GM19099 (cell line): ENCODE measurements around the gene EYS.

Source experiments
- POLR2A ChIP-seq: IDR thresholded peaks from 3 replicates; pipeline ENCODE4 v1.6.1; 2011; ENCODE audit warnings: low read depth; ENCODE audit not compliant: insufficient read length; ENCODE audit errors: extremely low read depth

Gene EYS

DNA sequence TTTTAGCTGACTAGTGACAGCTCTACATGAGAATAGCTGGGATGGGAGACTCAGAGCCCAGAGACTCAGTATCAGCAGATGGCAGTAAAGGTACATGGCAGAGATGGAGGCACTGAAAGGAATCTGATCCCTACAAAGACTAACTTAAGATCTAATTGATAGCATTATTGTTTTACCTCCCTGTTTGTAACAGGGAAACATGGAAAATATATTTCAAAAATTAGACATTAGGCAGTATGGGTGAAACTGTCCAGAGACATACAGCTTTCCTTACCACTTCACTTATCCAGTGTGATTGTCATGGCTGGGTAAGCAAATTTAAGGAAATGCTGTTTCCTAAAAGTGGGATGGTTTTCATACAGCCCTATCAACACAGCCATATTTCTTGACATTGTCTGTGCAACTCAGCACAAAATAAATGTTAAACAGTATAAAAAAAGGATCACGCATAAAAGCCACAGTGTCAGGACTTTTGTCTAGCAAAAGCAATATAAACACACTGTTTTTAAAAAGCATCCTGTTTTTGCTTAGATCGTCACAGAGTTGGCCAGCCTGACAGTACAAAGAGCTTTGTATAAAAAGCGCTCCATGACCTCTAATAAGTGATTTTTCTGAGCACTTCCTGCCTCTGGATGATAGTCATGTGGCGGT is 1694.5 kb downstream of the EYS start:
- TF ChIP-seq POLR2A: no peak

DNA sequence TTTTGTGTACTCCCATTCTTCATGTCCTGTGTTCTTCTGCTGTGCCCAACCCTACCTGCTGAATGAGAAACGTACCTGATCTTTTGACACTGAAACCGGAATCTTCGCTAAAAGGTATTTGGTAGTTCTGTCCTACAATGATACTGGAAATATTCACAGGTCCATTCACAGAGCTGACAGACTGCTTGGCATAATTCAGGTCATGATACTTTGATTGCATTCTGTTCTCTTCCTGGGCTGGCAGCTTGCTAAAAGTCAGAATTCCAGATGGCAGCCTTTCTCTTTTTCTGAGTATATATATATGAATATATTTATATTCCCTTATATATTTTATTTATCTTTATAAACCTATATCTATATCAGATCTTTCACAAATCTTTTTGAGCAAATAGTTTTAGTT is 1696.4 kb downstream of the EYS start:
- no peak for TF ChIP-seq POLR2A

- TF ChIP-seq POLR2A: no peak
Observed at GRCh38 chr6:64010010-64010409, 1697.0 kb downstream of the EYS start.

DNA sequence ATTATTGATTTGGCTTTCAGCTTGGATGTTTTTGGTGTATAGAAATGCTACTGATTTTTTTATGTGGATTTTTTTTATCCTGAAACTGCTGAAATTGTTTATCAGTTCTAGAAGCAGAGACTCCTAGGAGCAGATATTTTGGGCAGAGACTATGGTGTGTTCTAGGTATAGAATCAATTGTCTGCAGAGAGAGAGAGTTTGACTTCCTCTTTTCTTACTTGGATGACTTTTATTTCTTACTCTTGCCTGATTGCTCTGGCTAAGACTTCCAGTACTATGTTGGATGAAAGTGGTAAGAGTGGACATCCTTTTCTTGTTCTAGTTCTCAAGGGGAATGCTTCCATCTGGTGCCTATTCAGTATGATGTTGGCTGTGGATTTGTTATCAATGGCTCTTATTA is 1700.8 kb downstream of the EYS start:
- no peak for TF ChIP-seq POLR2A

- TF ChIP-seq POLR2A: no peak
Observed at GRCh38 chr6:64000818-64001491, 1706.1 kb downstream of the EYS start.

GRCh38 chr6:63999613-64000012 is 1707.4 kb downstream of the EYS start:
- TF ChIP-seq POLR2A: no peak

DNA sequence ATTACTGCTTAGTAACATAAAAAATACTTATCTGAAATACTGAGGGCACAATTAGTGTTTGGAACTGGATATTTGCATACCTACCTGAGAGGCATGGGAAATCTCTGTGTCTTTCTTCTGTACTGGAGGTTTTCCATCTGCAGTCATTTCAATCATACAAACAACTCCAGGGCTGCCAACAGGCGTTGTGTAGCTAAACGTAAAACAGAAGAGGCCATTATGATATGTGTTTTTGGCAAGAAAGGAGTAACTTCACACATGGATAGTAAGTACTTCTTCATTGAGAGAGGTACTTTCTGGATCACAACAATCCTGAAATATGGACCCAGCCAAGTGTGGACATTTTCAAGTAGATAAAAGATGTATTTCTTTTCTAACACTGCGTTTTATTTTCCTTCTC is 1708.0 kb downstream of the EYS start:
- TF ChIP-seq POLR2A: no peak

DNA sequence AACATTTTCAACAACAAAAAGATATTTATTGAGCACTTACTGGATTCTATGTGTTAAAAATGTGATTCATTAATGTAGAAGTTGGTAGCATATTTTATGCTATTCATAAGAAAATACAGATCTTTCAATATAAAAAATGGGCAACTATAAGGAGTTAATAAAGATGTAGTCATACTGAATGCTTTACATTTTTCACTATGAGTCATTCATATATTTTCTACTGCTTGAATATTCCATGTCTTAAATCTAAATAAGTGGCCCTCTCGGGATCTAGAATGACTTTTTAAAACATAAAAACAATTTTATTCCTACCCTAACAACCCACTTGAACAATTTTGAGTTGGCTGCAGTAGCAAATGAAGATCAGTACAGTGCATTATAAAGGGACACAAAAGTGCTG is 1709.3 kb downstream of the EYS start:
- no peak for TF ChIP-seq POLR2A

DNA sequence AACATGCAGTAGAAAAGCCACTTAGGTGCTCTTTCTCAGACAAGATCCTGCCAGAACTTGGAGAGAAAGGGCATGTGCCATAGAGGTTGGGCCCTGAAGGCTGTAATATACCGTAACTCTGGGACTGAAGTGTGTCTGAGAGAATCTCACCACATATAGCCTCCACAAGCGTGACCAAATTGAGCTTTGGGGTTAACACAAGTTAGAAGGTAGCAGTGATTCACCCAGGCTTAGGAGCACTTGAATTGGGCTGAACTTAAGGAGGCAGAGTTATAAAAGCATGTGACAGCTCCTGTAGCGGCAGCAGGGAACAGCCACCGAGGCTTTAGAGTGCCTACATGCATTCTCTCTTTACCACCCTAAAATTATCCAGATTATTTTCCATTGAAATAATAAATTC is 1709.8 kb downstream of the EYS start:
- no peak for TF ChIP-seq POLR2A

GRCh38 chr6:63985223-63985622 is 1721.8 kb downstream of the EYS start:
- TF ChIP-seq POLR2A: no peak

- no peak for TF ChIP-seq POLR2A
Observed at GRCh38 chr6:63975699-63976098, 1731.3 kb downstream of the EYS start.

GRCh38 chr6:63968650-63969049 is 1738.4 kb downstream of the EYS start:
- no peak for TF ChIP-seq POLR2A

DNA sequence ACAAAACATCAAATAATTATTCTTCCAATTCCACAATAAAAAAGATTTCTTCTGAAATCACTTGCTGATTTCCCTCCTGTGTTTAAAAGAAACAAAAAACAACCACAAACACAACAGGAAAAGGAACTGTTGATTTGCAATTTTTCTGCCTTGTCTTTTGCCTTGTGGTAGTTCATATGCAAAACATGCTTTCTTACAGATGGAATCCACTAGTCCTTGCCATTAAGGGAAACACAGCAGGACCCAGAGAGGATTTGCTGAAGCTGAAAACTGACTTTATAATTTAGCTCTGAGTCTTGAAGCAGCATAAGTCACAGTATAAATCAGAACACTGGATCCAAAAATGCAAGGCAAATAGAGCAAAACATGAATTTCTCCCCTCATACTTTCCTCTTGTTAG is 1742.7 kb downstream of the EYS start:
- no peak for TF ChIP-seq POLR2A

- TF ChIP-seq POLR2A: no peak
Observed at GRCh38 chr6:63963769-63964315, 1743.2 kb downstream of the EYS start.

DNA sequence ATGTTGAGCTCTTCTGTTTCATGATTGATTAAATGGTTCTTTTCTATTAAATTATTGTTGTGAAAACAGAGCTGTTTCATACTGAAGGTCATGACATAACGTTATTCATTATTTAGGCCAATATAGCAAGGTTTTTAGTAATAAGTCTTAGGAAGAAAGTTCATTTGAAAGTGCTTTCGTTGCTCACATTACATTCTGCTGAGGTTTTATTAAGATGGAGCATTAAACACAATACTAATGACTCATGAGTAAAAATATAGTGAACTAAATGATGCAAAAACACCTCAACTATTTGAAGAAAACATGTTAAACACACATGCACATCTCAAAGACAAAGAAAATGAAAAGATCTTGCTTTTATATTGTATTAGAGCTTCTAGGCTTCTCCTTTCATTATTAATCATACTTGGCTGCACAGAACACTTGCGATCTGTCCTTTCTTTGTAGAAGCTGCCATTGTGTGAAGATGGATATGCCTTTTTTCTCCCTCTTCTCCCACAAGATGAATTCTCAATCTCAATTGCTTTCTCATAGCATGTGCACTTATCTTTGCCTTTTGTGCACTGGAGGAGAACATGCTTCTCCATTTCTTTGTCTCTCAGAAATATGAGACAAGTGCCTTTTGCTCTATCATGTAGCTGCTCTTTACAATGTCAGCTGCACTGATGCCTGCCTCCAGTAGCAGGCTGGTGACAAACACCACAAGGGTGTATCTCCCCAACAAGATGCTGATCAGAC is 1759.1 kb downstream of the EYS start:
- no peak for TF ChIP-seq POLR2A

DNA sequence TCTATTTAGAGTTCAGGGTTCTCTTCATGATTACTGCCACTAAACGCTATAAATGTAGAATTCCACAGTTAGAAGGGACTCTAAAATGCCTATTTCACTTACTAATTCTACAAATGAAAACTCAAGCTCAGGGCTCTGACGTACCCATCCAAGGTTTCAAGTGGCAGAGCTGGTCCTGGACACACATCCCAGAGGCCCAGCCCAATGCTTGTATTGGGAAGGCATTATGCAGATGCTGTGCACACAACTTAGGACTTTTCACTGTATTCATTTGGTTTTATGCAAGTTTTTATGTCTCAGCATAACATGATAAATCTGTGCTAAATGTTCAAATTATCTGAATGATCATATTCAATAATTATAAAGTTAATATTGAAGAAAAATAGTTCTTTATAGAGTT is 1761.0 kb downstream of the EYS start:
- no peak for TF ChIP-seq POLR2A
